Aorta (tissue), 5 donors: Measurements from ENCODE around the gene VPS37B. TPM values are rescaled to one million over a fixed set of nuclear protein-coding genes. Genes with fewer than 3 reads are reported as not detected.

Experiments used
- ATAC-seq: fragments of 200-7000 bp; cut with Tn5 transposase; one replicate; pipeline ENCODE4 v1.9.1; 2022; ENCODE audit warnings: moderate library complexity; ENCODE audit not compliant: low FRiP score
- DNase-seq, 2 donors: peaks; one replicate each; pipeline ENCODE4 v3.0.0-alpha.2; 2020
- H3K27ac ChIP-seq, 2 donors: one replicate each; pipeline ENCODE4 v1.5.1; 2013; ENCODE audit warnings: low read length in 2 of 2, mild to moderate bottlenecking in 2 of 2, moderate library complexity in 2 of 2, control low read depth in 1 of 2, inconsistent platforms in 1 of 2, low read depth in 1 of 2
- H3K27me3 ChIP-seq, 2 donors: one replicate each; pipeline ENCODE4 v1.6.1; 2013; ENCODE audit warnings: control low read depth in 1 of 2, low read length in 1 of 2, mild to moderate bottlenecking in 1 of 2, moderate library complexity in 1 of 2; ENCODE audit not compliant: insufficient read depth in 2 of 2, control insufficient read depth in 1 of 2
- H3K36me3 ChIP-seq, 2 donors: one replicate each; pipeline ENCODE4 v1.6.1; 2013; ENCODE audit warnings: control low read depth in 1 of 2, low read length in 1 of 2, mild to moderate bottlenecking in 1 of 2; ENCODE audit not compliant: insufficient read depth in 2 of 2, control insufficient read depth in 1 of 2
- H3K4me1 ChIP-seq, 2 donors: one replicate each; pipeline ENCODE4 v1.6.1; 2013; ENCODE audit warnings: low read length in 2 of 2, control low read depth in 1 of 2, mild to moderate bottlenecking in 1 of 2, moderate library complexity in 1 of 2; ENCODE audit not compliant: insufficient read depth in 2 of 2, control insufficient read depth in 1 of 2
- H3K4me3 ChIP-seq, 2 donors: one replicate each; pipeline ENCODE4 v1.5.1; 2013; ENCODE audit warnings: low read length in 2 of 2, control low read depth in 1 of 2, mild to moderate bottlenecking in 1 of 2
- H3K9me3 ChIP-seq: one replicate; pipeline ENCODE4 v1.6.1; 2013; ENCODE audit warnings: mild to moderate bottlenecking, low read length; ENCODE audit not compliant: control insufficient read depth
- WGBS, 2 donors: extraction: QIAGEN DNeasy Blood & Tissue Kit; methylation state at CpG; one replicate each; pipeline ENCODE4 v1.1.7; 2013; 5-methylcytosine and 5-hydroxymethylcytosine counted together
- intact Hi-C, 2 donors: fragments of 100-400 bp; cut with DNase I; formaldehyde crosslinking; loops; one replicate each; pipeline versions ENCODE4 v1.14.2 to v1.15.0; 2022
- polyA plus RNA-seq, 2 donors: library from polyadenylated mRNA; stranded (reverse); fragments of 200-250 nt; gene quantifications; one replicate each; pipeline ENCODE4 v1.2.3, GENCODE V29; 2013
- total RNA-seq, 2 donors: library from RNA; stranded (reverse); fragmentation: NEBNext Ultra II Directional; extraction: Animal tissue kit (Norgen Biotek cat#: 25700); gene quantifications; one replicate each; pipeline ENCODE4 v1.2.1, GENCODE V29; 2021
- donor health status: healthy with polysubstance abuse.
- donor health status: Bipolar disorder and iron deficiency.
- donor health status: DM: no; HTN: no; CAD: no.
- donor health status: DM: no; HTN: no; CAD: no.
- donor health status: DM: yes; HTN: yes; CAD: no.

The VPS37B gene
- total and polyA plus RNA-seq, 4 donors, result 7.4 to 36.4 (median 22.3) TPM

DNA sequence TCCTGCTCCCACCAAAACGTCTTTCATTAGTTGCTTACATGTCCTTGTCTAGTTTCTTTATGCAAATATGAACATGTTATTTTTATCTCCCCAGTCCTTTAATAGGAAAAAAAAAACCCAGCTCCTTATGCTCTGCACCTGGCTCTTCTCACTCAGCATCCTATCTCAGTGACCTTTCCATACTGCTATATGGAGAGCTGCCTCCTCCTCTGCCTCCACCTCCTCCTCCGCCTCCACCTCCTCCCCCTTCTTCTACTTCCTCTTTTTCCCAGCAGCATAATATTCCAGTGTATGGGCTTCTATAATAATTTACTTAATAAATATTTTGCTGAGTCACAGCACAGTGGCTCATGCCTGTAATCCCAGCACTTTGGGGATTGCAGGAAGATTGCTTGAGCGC lies 38.8 kb upstream of the VPS37B start:
- 72 to 77% methylated on average over 3 of the region's 3 CpGs for WGBS, 2 donors
- Histone ChIP-seq H3K36me3 (no peaks in the 10 kb centered on the region), H3K4me1 (no peaks in the 10 kb centered on the region), H3K4me3 (no peak overlapping the region), H3K27me3 (no peaks in the 10 kb centered on the region), H3K27ac (no peak overlapping the region), H3K9me3 (no peaks in the 10 kb centered on the region)
- ATAC-seq (no peak), DNase-seq (no peak)
- intact Hi-C loops, result no loop called here

DNA sequence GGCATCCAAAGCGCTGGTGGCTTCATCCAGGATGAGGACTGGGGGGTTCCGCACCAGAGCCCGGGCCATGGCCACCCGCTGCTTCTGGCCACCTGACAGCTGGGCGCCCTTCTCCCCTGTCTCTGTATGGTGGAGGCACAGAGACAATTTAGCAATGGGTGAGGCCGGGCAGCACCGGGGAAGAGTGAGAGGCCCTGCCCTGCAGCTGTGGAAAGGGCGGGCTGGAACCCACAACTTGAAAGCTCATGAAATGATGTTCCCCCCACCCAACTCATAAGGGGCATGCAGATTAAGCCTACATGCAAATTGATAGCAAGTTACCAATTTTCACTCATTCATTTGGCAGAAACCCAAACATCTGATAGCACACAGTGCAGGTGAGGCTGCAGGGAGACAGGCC lies 36.3 kb upstream of the VPS37B start:
- no peak overlapping the region for H3K4me3 ChIP-seq
- intact Hi-C loops, result no loop called here
- H3K36me3 ChIP-seq, result no peaks in the 10 kb centered on the region
- H3K4me1 ChIP-seq, result no peaks in the 10 kb centered on the region
- no peaks in the 10 kb centered on the region for H3K9me3 ChIP-seq
- H3K27ac ChIP-seq, result no peak overlapping the region
- no peaks in the 10 kb centered on the region for H3K27me3 ChIP-seq
- 96 to 97% methylated on average over 8 of the region's 8 CpGs for WGBS, 2 donors
- ATAC-seq (no peak), DNase-seq (no peak)

DNA sequence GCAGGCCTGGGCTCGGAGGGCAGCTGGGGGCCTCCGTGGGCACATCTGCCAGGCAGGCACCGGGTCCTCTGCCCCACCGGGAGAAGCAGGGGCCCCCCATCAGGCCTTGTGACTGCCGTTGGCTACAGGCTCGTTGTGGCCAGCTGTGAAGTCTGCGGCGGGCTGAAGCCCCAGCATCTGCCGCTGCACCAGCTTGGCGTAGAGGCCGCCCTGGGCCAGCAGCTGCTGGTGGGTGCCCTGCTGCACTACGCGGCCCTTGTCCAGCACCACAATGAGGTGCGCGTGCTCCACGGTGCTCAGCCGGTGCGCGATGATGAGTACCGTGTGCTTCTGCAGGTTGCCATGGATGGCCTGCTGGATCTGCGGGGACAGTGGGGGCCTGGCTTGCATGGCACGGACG lies 33.9 kb upstream of the VPS37B start:
- intact Hi-C loops, result no loop called here
- no peak overlapping the region for H3K4me3 ChIP-seq
- no peaks in the 10 kb centered on the region for H3K9me3 ChIP-seq
- no peaks in the 10 kb centered on the region for H3K36me3 ChIP-seq
- no peak overlapping the region for H3K27ac ChIP-seq
- WGBS, 2 donors, result 93 to 95% methylated on average over 20 to 23 of the region's 23 CpGs
- DNase-seq (no peak), ATAC-seq (no peak)
- H3K4me1 ChIP-seq, result no peaks in the 10 kb centered on the region
- no peaks in the 10 kb centered on the region for H3K27me3 ChIP-seq

DNA sequence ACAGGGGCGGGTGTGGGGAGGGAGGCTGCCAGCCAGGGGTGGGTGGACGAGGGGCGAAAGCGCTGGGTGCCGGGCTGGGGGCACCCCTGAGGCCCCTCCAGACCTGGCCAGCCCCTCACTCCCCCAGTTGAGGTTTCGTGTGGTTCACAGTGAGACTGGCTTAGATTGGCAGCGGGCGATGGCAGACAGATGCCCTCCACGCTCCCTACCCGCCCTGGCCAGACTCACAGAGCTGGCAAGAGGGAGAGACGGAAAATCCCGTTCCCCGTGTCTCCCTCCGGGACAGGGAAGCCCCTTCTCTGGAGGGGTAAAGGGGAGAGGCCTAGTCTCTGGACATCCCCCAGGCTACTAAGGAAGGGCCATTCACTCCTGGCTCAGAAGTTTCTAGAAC lies 33.2 kb upstream of the VPS37B start:
- WGBS, 2 donors, result 84 to 86% methylated on average over 14 of the region's 14 CpGs
- no peak for ATAC-seq

DNA sequence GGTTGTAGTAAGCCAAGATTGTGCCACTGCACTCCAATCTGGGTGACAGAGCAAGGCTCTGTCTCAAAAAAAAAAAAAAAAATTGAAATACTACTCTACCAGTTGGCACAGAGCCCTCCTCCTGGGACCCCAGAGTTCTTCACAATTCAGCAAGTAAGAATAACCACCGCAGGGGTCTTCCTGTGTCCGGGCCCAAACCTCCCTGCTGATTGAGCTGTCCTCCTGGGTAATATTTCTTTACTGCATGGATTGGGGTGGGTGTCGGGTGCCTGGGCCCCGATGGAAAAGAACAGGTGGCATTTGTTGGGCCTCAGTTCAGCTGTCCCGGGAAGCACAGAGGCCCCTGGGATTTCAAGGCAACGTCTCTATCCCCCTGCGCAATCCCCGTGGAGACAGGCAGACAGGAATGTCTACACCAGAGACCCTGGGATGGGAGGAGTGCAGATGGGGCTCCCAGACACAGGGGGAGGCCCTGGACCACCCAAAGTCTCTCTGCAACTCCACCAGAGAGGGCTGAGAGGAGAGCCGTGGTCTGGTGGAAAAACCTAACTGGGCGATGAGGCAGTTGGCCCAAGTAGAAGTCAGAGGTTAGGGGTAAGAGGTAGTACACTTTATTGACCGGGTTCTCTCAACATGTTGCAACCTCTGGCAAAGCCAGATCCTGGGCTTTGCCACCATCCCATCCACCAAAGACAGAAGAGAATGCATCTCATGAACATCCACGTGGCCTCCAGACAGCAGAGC lies 32.7 kb upstream of the VPS37B start:
- 79 to 82% methylated on average over 12 of the region's 12 CpGs for WGBS, 2 donors
- no peak for DNase-seq
- Histone ChIP-seq H3K9me3 (no peaks in the 10 kb centered on the region), H3K27ac (no peak overlapping the region), H3K4me1 (no peaks in the 10 kb centered on the region), H3K27me3 (no peaks in the 10 kb centered on the region), H3K36me3 (no peaks in the 10 kb centered on the region), H3K4me3 (no peak overlapping the region)
- intact Hi-C loops, result no loop called here
- no peak for ATAC-seq

More for the DNA sequence above, 33.2 kb upstream of the VPS37B start:
- Histone ChIP-seq H3K27ac (no peak overlapping the region), H3K4me3 (no peak overlapping the region), H3K9me3 (no peaks in the 10 kb centered on the region), H3K27me3 (no peaks in the 10 kb centered on the region), H3K4me1 (no peaks in the 10 kb centered on the region), H3K36me3 (no peaks in the 10 kb centered on the region)
- DNase-seq, result no peak
- intact Hi-C loops, result no loop called here

DNA sequence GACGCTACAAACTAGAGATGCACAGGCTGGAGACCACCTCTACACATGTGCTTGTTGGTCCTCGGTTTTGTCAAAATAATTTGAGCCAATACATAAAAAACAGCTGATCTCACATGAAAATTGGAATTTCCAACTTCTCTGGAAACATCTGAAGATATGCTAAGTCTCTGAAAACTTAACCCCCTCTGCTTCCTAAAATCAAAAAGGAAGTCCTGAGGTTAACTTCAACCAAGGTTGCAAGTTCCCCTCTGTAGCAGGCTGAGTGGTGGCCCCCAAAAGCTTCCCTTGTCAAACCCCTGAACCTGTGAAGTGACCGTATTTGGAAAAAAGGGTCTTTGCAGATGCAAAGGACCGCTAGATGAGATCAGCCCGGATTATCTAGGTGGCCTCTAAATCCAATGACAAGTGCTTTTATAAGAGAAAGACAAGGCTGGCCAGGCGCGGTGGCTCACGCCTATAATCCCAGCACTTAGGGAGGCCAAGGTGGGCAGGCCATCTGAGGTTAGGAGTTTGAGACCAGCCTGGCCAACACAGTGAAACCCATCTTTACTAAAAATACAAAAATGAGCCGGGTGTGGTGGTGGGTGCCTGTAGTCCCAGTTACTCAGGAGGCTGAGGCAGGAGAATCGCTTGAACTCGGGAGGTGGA lies 32.0 kb upstream of the VPS37B start:
- H3K27ac ChIP-seq, result no peak overlapping the region
- intact Hi-C loops, result no loop called here
- no peaks in the 10 kb centered on the region for H3K9me3 ChIP-seq
- H3K27me3 ChIP-seq, result no peaks in the 10 kb centered on the region
- H3K4me1 ChIP-seq, result no peaks in the 10 kb centered on the region
- H3K36me3 ChIP-seq, result no peaks in the 10 kb centered on the region
- ATAC-seq (no peak), DNase-seq (no peak)
- no peak overlapping the region for H3K4me3 ChIP-seq
- WGBS, 2 donors, result 90 to 92% methylated on average over 11 of the region's 11 CpGs

DNA sequence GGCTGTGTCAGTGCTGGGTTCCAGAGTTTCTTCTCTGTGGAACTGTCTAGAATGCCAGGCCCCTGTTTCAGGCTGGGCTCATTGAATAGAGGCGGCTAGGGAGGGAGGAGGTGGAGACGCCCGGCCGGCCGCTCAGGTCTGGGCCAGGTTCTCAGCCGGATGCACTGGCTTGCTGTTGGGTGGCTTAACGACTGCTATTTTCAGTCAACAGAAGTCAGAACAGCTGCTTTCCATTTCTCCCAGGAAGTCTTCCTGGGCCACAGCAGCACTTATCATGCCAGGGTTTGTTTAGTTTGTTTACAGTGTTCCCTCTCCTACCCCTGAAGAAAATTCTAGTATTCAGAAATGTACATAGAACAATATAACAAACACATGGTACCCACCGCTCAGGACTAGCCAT lies 26.0 kb upstream of the VPS37B start:
- Histone ChIP-seq H3K27ac (no peak overlapping the region), H3K36me3 (no peaks in the 10 kb centered on the region), H3K27me3 (no peaks in the 10 kb centered on the region), H3K9me3 (no peaks in the 10 kb centered on the region), H3K4me1 (no peaks in the 10 kb centered on the region), H3K4me3 (no peak overlapping the region)
- DNase-seq, result no peak
- intact Hi-C loops, result no loop called here
- ATAC-seq, result no peak
- WGBS, 2 donors, result 85 to 91% methylated on average over 8 of the region's 8 CpGs

DNA sequence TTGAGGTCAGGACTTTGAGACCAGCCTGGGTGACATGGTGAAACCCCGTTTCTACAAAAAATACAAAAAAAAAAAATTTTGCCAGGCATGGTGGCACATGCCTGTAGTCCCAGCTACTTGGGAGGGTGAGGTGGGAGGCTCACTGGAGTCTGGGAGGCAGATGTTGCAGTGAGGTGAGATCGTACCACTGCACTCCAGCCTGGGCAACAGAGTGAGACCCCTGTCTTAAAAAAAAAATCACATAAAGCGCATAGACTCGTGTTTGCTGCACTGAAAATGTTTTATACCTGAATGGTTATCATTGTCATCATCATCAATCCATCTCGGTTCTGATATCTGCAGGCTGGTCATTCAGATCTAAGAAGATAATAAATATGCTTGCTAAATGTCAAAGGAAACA lies 24.8 kb upstream of the VPS37B start:
- Histone ChIP-seq H3K4me3 (no peak overlapping the region), H3K9me3 (no peaks in the 10 kb centered on the region), H3K27me3 (no peaks in the 10 kb centered on the region), H3K4me1 (no peaks in the 10 kb centered on the region), H3K36me3 (no peaks in the 10 kb centered on the region), H3K27ac (no peak overlapping the region)
- no peak for ATAC-seq
- WGBS, 2 donors, result 92 to 93% methylated on average over 5 of the region's 5 CpGs
- DNase-seq, result no peak
- intact Hi-C loops, result no loop called here

DNA sequence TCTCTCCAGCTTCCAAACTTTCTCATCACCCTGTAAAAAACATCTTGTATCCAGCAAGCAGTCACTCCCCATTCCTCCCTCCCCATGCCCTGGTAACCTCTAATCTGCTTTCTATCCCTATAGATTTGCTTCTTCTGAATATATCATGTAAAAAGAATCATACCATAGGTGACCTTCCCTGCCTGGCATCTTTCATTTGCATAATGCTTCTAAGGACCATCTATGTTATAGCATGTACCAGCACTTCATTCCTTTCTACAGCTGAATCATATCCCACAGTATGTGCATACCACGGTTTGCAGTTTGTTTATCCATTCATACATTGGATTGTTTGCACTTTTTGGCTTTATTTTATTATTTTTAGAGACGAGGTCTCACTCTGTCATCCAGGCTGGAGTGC lies 22.9 kb upstream of the VPS37B start:
- H3K4me3 ChIP-seq, result no peak overlapping the region
- H3K9me3 ChIP-seq, result no peaks in the 10 kb centered on the region
- 57 to 71% methylated on average over 2 of the region's 2 CpGs for WGBS, 2 donors
- intact Hi-C loops, result no loop called here
- DNase-seq (no peak), ATAC-seq (no peak)
- H3K27ac ChIP-seq, result no peak overlapping the region
- no peaks in the 10 kb centered on the region for H3K27me3 ChIP-seq
- H3K36me3 ChIP-seq, result no peaks in the 10 kb centered on the region
- no peaks in the 10 kb centered on the region for H3K4me1 ChIP-seq
